Activated B cell treated with CpG ODN at 0.5 μM for 24 hours (primary cell): ENCODE measurements around the gene DUT. TPM values are rescaled to one million over a fixed set of nuclear protein-coding genes. Genes with fewer than 3 reads are reported as not detected.
A peak's percentile ranks its signal among the peaks of the same experiment; 100 is the strongest.

Experiments
- ATAC-seq: fragments of 200-7000 bp; cut with Tn5 transposase; one replicate; pipeline ENCODE4 v1.10.0; 2021; ENCODE audit warnings: low read depth, mild to moderate bottlenecking, moderate library complexity
- CTCF ChIA-PET: fragments of 350-600 bp; sonication (Branson Sonifier 250); formaldehyde crosslinking; loops from one replicate; lab custom pipeline; 2021; ENCODE audit warnings: antibody characterized with exemption; lab: Charles Lee
- POLR2A ChIA-PET: fragments of 350-600 bp; sonication (Branson Sonifier 250); formaldehyde crosslinking; loops from one replicate; lab custom pipeline; 2021; ENCODE audit warnings: antibody characterized with exemption; lab: Charles Lee
- DNase-seq: peaks from one replicate; pipeline ENCODE4 v3.0.0; 2022
- H3K27ac Mint-ChIP-seq: one replicate; pipeline ENCODE4 v1.8.0; 2020; ENCODE audit warnings: mixed read lengths
- H3K27me3 Mint-ChIP-seq: one replicate; pipeline ENCODE4 v1.8.0; 2021; ENCODE audit warnings: mixed read lengths
- H3K36me3 Mint-ChIP-seq: one replicate; pipeline ENCODE4 v1.8.0; 2021; ENCODE audit warnings: low read depth, mixed read lengths
- H3K4me1 Mint-ChIP-seq: one replicate; pipeline ENCODE4 v1.8.0; 2021; ENCODE audit warnings: mixed read lengths
- H3K4me3 Mint-ChIP-seq: one replicate; pipeline ENCODE4 v1.8.0; 2020; ENCODE audit warnings: mild to moderate bottlenecking, mixed read lengths
- H3K9me3 Mint-ChIP-seq: one replicate; pipeline ENCODE4 v1.8.0; 2020; ENCODE audit warnings: mixed read lengths
- intact Hi-C: fragments of 100-400 bp; cut with micrococcal nuclease; formaldehyde crosslinking; loops from one replicate; pipeline ENCODE4 v1.15.1; 2024
- total RNA-seq: library from RNA; stranded (reverse); gene quantifications from 2 replicates; pipeline ENCODE4 v1.2.3, GENCODE V29; 2022
- TF ChIP-seq, protein P1 (sequence below): fragments of 200-600 bp; IDR thresholded peaks from one replicate; pipeline ENCODE4 v1.8.0; 2022; ENCODE audit warnings: antibody characterized with exemption, mild to moderate bottlenecking

Gene DUT
- total RNA-seq, 1 donor from 2014 or later: 75.7 TPM

GRCh38 chr15:48285329-48286214, 45.7 kb upstream of the DUT start:
- Mint-ChIP-seq H3K27ac (no peak overlapping the region), H3K9me3 (no peaks in the 10 kb centered on the region), H3K4me3 (no peak overlapping the region), H3K4me1 (peaks cover 6% of the 10 kb centered on the region), H3K36me3 (no peaks in the 10 kb centered on the region), H3K27me3 (peaks cover 4% of the 10 kb centered on the region)
- ChIA-PET CTCF (interaction anchor here (0.9 to 5.3 kb wide), 7 partner anchors 9 to 1974 kb away, joined by 3 to 38 read pairs (median 4); no protein-coding TSS in a partner anchor), POLR2A (no interaction called here)
- ATAC-seq: peak; percentile 28
- intact Hi-C loops: loop anchor here (1.0 kb wide), 3 partner anchors 67 to 1089 kb away; no protein-coding TSS in a partner anchor
- no peak for DNase-seq
- TF ChIP-seq, protein P1, sequence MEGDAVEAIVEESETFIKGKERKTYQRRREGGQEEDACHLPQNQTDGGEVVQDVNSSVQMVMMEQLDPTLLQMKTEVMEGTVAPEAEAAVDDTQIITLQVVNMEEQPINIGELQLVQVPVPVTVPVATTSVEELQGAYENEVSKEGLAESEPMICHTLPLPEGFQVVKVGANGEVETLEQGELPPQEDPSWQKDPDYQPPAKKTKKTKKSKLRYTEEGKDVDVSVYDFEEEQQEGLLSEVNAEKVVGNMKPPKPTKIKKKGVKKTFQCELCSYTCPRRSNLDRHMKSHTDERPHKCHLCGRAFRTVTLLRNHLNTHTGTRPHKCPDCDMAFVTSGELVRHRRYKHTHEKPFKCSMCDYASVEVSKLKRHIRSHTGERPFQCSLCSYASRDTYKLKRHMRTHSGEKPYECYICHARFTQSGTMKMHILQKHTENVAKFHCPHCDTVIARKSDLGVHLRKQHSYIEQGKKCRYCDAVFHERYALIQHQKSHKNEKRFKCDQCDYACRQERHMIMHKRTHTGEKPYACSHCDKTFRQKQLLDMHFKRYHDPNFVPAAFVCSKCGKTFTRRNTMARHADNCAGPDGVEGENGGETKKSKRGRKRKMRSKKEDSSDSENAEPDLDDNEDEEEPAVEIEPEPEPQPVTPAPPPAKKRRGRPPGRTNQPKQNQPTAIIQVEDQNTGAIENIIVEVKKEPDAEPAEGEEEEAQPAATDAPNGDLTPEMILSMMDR: peak; percentile 69

DNA sequence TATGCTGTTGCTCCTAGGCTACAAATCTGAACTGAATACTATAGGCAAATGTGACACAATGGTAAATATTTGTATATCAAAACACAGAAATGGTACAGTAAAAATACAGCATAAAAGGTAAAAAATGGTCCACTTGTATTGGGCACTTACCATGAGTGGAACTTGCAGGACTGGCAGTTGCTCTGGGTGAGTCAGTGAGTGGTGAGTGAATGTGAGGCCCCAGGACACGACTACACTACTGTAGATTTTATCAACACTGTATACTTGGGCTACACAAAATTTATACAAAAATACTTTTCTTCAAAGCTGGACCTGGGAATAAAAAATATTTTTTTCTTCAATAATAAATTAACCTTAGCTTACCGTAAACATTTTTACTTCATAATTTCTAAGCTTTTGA, 41.6 kb upstream of the DUT start:
- intact Hi-C loops: no loop called here
- CTCF ChIA-PET: interaction anchor here (0.6 kb wide), 1 partner anchor 133 kb away, joined by 3 read pairs; no protein-coding TSS in a partner anchor
- H3K4me3 Mint-ChIP-seq: no peak overlapping the region
- POLR2A ChIA-PET: no interaction called here
- no peak overlapping the region for H3K27ac Mint-ChIP-seq
- peaks cover 6% of the 10 kb centered on the region for H3K4me1 Mint-ChIP-seq
- H3K27me3 Mint-ChIP-seq: peaks cover 2% of the 10 kb centered on the region
- no peaks in the 10 kb centered on the region for H3K36me3 Mint-ChIP-seq
- DNase-seq (no peak), ATAC-seq (no peak)
- no peaks in the 10 kb centered on the region for H3K9me3 Mint-ChIP-seq
- TF ChIP-seq, protein P1: no peak

DNA sequence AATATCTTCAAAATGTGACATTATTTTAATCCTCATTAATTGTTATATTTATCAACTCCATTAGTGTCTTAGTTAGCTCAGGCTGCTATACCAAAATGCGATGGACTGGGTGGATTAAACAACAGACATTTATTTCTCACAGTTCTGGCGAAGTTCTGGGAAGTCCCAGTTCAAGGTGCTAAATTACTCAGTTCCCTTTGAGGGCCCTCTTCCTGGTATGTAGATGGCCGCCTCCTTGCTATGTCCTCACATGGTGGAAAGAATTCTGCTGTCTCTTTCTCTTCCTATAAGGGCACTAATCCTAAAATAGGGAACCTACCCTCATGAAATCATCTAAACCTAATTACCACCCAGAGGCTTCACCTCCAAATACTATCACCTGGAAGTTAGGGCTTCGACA, 38.8 kb upstream of the DUT start:
- ATAC-seq: no peak
- POLR2A ChIA-PET: no interaction called here
- H3K27me3 Mint-ChIP-seq: peaks cover 5% of the 10 kb centered on the region
- CTCF ChIA-PET: no interaction called here
- no peak for DNase-seq
- H3K27ac Mint-ChIP-seq: no peak overlapping the region
- TF ChIP-seq, protein P1: no peak
- intact Hi-C loops: no loop called here
- H3K4me3 Mint-ChIP-seq: no peak overlapping the region
- H3K36me3 Mint-ChIP-seq: no peaks in the 10 kb centered on the region
- no peaks in the 10 kb centered on the region for H3K9me3 Mint-ChIP-seq
- no peaks in the 10 kb centered on the region for H3K4me1 Mint-ChIP-seq

DNA sequence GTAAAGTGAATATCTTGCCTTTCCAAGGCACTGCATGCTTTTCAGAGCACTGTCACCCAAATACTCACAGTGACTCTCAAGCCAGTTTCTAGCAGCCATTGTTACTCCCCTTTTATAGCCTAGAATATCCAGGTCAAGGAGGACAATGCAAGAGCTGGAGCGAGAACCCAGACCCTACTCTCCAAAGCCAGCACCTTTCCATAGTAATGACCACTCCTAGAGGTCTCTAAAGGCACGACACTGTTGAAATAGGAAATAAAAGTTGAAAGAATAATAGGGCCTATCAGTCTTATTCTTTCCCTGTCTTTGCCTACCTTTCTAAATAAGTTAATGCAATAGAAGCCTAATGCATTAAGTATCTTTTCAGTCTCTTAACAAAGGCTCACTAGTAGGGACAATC, 33.6 kb upstream of the DUT start:
- Mint-ChIP-seq H3K4me1 (no peaks in the 10 kb centered on the region), H3K9me3 (no peaks in the 10 kb centered on the region), H3K36me3 (no peaks in the 10 kb centered on the region), H3K27me3 (peaks cover 5% of the 10 kb centered on the region), H3K27ac (no peak overlapping the region), H3K4me3 (no peak overlapping the region)
- DNase-seq (no peak), ATAC-seq (no peak)
- TF ChIP-seq, protein P1: no peak
- intact Hi-C loops: no loop called here
- CTCF ChIA-PET: no interaction called here
- POLR2A ChIA-PET: no interaction called here

GRCh38 chr15:48298914-48299313, 32.3 kb upstream of the DUT start:
- Mint-ChIP-seq H3K36me3 (no peaks in the 10 kb centered on the region), H3K4me1 (no peaks in the 10 kb centered on the region), H3K4me3 (no peak overlapping the region), H3K27me3 (peaks cover 5% of the 10 kb centered on the region), H3K9me3 (no peaks in the 10 kb centered on the region), H3K27ac (no peak overlapping the region)
- CTCF ChIA-PET: no interaction called here
- TF ChIP-seq, protein P1: no peak
- ATAC-seq (no peak), DNase-seq (no peak)
- intact Hi-C loops: no loop called here
- POLR2A ChIA-PET: no interaction called here
